B cell (primary cell): ENCODE measurements around the gene PDK1.

ENCODE experiments used
- EZH2 ChIP-seq: IDR thresholded peaks from 2 replicates; pipeline ENCODE4 v1.6.1; 2012; ENCODE audit warnings: borderline replicate concordance, low read depth, mild to moderate bottlenecking, moderate library complexity, low read length; ENCODE audit not compliant: insufficient read depth, poor library complexity, severe bottlenecking
- TF ChIP-seq, protein P1 (sequence below): fragments of 200-600 bp; IDR thresholded peaks from one replicate; pipeline ENCODE4 v1.8.0; 2022; ENCODE audit warnings: antibody characterized with exemption, mild to moderate bottlenecking

DNA sequence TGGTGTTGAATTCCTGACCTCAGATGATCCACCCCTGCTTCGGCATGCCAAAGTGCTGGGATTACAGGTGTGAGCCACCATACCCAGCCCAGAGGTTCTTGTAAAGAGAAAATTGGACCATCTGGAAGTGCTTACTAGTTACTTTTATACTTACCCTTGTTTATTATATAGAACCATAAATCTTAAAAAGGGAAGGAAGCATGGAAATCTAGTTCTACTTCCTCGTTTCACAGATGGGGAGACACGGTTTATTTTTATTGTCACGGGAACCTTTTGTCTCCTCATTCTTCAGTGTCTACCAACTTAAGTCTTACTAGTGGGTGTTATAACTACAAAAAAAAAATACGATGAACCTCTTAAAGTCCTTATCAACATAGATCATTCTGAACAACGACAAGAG is 45.8 kb upstream of the PDK1 start:
- no peak for TF ChIP-seq EZH2
- TF ChIP-seq, protein P1, sequence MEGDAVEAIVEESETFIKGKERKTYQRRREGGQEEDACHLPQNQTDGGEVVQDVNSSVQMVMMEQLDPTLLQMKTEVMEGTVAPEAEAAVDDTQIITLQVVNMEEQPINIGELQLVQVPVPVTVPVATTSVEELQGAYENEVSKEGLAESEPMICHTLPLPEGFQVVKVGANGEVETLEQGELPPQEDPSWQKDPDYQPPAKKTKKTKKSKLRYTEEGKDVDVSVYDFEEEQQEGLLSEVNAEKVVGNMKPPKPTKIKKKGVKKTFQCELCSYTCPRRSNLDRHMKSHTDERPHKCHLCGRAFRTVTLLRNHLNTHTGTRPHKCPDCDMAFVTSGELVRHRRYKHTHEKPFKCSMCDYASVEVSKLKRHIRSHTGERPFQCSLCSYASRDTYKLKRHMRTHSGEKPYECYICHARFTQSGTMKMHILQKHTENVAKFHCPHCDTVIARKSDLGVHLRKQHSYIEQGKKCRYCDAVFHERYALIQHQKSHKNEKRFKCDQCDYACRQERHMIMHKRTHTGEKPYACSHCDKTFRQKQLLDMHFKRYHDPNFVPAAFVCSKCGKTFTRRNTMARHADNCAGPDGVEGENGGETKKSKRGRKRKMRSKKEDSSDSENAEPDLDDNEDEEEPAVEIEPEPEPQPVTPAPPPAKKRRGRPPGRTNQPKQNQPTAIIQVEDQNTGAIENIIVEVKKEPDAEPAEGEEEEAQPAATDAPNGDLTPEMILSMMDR, result no peak
